HUES64 (cell line): ENCODE data around the gene OGFRL1.
"Not testable (repeated sequence)": the region's sequence is repeated elsewhere in the genome, so short reads cannot be mapped to it uniquely, and the experiment has no call there.

Experiments used
- H3K27ac ChIP-seq: 2 replicates; pipeline ENCODE4 v1.7.0; 2013; ENCODE audit warnings: low read depth, low read length, inconsistent platforms
- H3K27me3 ChIP-seq: 2 replicates; pipeline ENCODE4 v1.6.1; 2013; ENCODE audit warnings: mild to moderate bottlenecking, low read length; ENCODE audit not compliant: insufficient read depth
- H3K36me3 ChIP-seq: 2 replicates; pipeline ENCODE4 v1.6.1; 2013; ENCODE audit warnings: mild to moderate bottlenecking, low read length; ENCODE audit not compliant: insufficient read depth
- H3K4me1 ChIP-seq: 2 replicates; pipeline ENCODE4 v1.6.1; 2013; ENCODE audit warnings: mild to moderate bottlenecking, low read length, moderate library complexity; ENCODE audit not compliant: insufficient read depth
- H3K4me3 ChIP-seq: 2 replicates; pipeline ENCODE4 v1.5.1; 2013; ENCODE audit warnings: mild to moderate bottlenecking, low read length, moderate library complexity
- H3K9ac ChIP-seq: 2 replicates; pipeline ENCODE4 v1.6.1; 2013; ENCODE audit warnings: mild to moderate bottlenecking, low read depth, low read length
- H3K9me3 ChIP-seq: 2 replicates; pipeline ENCODE4 v1.6.1; 2013; ENCODE audit warnings: low read depth, low read length; ENCODE audit not compliant: insufficient read depth
- WGBS: fragments of 150-250, 120-280 bp; methylation state at CpG from one replicate; pipeline ENCODE4 v1.1.7; 2013; ENCODE audit warnings: missing lambda C conversion rate; 5-methylcytosine and 5-hydroxymethylcytosine counted together

The OGFRL1 gene

GRCh38 chr6:71258078-71258866 is 30.3 kb upstream of the OGFRL1 start:
- H3K4me1 ChIP-seq = peaks cover 10% of the 10 kb centered on the region; the same call in 1 of the 2 replicates
- WGBS = 91% methylated on average over 7 of the region's 7 CpGs

GRCh38 chr6:71259888-71260604 is 28.6 kb upstream of the OGFRL1 start:
- 90% methylated on average over 2 of the region's 2 CpGs for WGBS
- Histone ChIP-seq H3K4me1 (0 out of 2 replicates have a peak, but pooled peaks cover 3% of the 10 kb centered on the region), H3K4me3 (no peak overlapping the region), H3K9ac (no peak overlapping the region), H3K9me3 (no peaks in the 10 kb centered on the region), H3K27ac (no peak overlapping the region), H3K27me3 (no peaks in the 10 kb centered on the region), H3K36me3 (no peaks in the 10 kb centered on the region)

More at GRCh38 chr6:71258078-71258866, 30.3 kb upstream of the OGFRL1 start:
- no peaks in the 10 kb centered on the region for H3K9me3 ChIP-seq
- no peaks in the 10 kb centered on the region for H3K27me3 ChIP-seq
- H3K4me3 ChIP-seq = no peak overlapping the region
- H3K27ac ChIP-seq = no peak overlapping the region
- H3K36me3 ChIP-seq = no peaks in the 10 kb centered on the region
- H3K9ac ChIP-seq = no peak overlapping the region

DNA sequence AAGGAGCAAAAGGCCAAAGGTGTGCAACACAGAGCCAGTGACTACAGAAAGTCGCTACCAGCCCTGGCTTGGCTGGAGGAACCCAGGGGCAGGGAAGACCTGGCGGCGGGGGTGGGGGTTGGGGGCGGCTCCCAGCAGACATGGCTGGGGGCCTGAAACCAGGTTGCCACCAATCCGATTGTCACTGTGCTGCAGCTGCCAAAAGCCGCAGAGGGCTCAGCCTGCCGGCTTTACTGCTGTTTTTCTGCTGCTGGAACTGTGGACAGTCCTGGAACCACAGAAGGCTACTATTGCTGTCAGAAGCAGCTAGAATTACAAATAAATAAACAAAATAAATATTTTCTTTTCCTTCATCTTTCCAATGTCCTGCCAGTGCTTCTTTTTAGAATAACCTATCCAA is 25.7 kb upstream of the OGFRL1 start:
- WGBS = 89% methylated on average over 7 of the region's 7 CpGs
- Histone ChIP-seq H3K27ac (no peak overlapping the region), H3K4me1 (0 out of 2 replicates have a peak, but pooled peaks cover 3% of the 10 kb centered on the region), H3K9ac (no peak overlapping the region), H3K9me3 (peaks cover 6% of the 10 kb centered on the region), H3K4me3 (no peak overlapping the region), H3K36me3 (no peaks in the 10 kb centered on the region), H3K27me3 (no peaks in the 10 kb centered on the region)

- H3K4me1 ChIP-seq, H3K4me3 ChIP-seq, H3K27ac ChIP-seq, H3K9ac ChIP-seq, H3K36me3 ChIP-seq, H3K27me3 ChIP-seq: not testable (repeated sequence)
- WGBS = 97% methylated on average over 16 of the region's 24 CpGs
- peaks cover 36% of the 10 kb centered on the region for H3K9me3 ChIP-seq
Measured at GRCh38 chr6:71266392-71266791, 22.2 kb upstream of the OGFRL1 start.

- 90% methylated on average over 2 of the region's 3 CpGs for WGBS
- Histone ChIP-seq H3K4me3 (no peak overlapping the region), H3K9ac (no peak overlapping the region), H3K27ac (no peak overlapping the region), H3K36me3 (no peaks in the 10 kb centered on the region), H3K9me3 (peaks cover 39% of the 10 kb centered on the region), H3K4me1 (no peaks in the 10 kb centered on the region), H3K27me3 (no peaks in the 10 kb centered on the region)
Measured at GRCh38 chr6:71268735-71269437, 19.7 kb upstream of the OGFRL1 start.

GRCh38 chr6:71277926-71278600 is 10.5 kb upstream of the OGFRL1 start:
- Histone ChIP-seq H3K4me3 (no peak overlapping the region), H3K27ac (no peak overlapping the region), H3K9ac (no peak overlapping the region), H3K36me3 (no peaks in the 10 kb centered on the region), H3K27me3 (no peaks in the 10 kb centered on the region), H3K9me3 (no peaks in the 10 kb centered on the region), H3K4me1 (no peaks in the 10 kb centered on the region)
- WGBS = 64% methylated on average over 3 of the region's 3 CpGs

GRCh38 chr6:71279321-71279720 is 9.3 kb upstream of the OGFRL1 start:
- no peaks in the 10 kb centered on the region for H3K9me3 ChIP-seq
- H3K27me3 ChIP-seq = no peaks in the 10 kb centered on the region
- H3K4me3 ChIP-seq = no peak overlapping the region
- H3K4me1 ChIP-seq = no peaks in the 10 kb centered on the region
- no peak overlapping the region for H3K9ac ChIP-seq
- H3K36me3 ChIP-seq = no peaks in the 10 kb centered on the region
- no peak overlapping the region for H3K27ac ChIP-seq
- WGBS = 100% methylated on average over 2 of the region's 2 CpGs

DNA sequence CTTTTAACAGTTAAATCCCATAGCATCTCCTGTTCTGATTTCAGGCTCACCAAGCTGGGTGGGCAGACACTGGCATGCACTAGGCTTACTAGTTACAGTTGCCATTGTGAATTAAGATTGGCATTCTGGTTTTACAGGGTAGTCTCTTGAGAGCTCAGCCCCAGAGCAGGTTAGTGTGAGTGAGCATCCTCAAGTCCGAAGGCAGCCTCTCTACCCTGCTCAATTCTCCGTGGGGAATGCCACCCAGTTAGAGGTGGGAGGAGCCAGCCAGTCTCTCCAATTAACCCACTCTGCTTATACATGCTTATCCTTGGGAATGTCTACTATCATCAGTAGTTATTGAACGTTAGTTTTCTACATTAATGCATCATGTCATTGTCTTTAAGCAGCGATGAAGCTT is 8.9 kb upstream of the OGFRL1 start:
- Histone ChIP-seq H3K27me3 (no peaks in the 10 kb centered on the region), H3K4me3 (no peak overlapping the region), H3K4me1 (no peaks in the 10 kb centered on the region), H3K36me3 (no peaks in the 10 kb centered on the region), H3K9ac (no peak overlapping the region), H3K9me3 (no peaks in the 10 kb centered on the region), H3K27ac (no peak overlapping the region)
- WGBS = 77% methylated on average over 4 of the region's 4 CpGs

- WGBS = 100% methylated on average over 2 of the region's 2 CpGs
- Histone ChIP-seq H3K9me3 (no peaks in the 10 kb centered on the region), H3K36me3 (no peaks in the 10 kb centered on the region), H3K27ac (no peak overlapping the region), H3K27me3 (no peaks in the 10 kb centered on the region), H3K4me3 (no peak overlapping the region), H3K4me1 (no peaks in the 10 kb centered on the region), H3K9ac (no peak overlapping the region)
Measured at GRCh38 chr6:71280701-71281100, 7.9 kb upstream of the OGFRL1 start.

DNA sequence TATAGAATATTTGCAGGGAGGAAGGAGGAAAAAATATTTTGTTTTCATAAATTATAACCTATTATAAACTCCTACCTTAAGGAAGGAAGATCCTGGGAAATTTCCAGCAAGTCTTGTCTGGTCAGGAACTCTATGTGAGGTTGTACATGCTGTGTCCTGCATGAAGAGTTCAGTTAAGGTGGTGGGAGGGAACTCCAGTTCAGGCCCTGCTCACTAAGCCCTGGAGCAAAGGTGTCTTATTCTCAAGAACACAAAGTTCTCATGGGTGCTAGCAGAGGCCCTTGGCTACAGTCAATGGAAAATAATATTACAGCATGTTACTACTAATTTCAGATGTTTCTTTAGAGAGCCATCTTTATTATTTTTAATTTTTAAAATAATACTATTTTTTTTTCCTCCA is 3.8 kb upstream of the OGFRL1 start:
- no peaks in the 10 kb centered on the region for H3K9me3 ChIP-seq
- H3K36me3 ChIP-seq = no peaks in the 10 kb centered on the region
- H3K27me3 ChIP-seq = peaks cover 3% of the 10 kb centered on the region
- no peak overlapping the region for H3K27ac ChIP-seq
- H3K4me1 ChIP-seq = peaks cover 4% of the 10 kb centered on the region; the same call in 1 of the 2 replicates
- no peak overlapping the region for H3K4me3 ChIP-seq
- no peak overlapping the region for H3K9ac ChIP-seq

DNA sequence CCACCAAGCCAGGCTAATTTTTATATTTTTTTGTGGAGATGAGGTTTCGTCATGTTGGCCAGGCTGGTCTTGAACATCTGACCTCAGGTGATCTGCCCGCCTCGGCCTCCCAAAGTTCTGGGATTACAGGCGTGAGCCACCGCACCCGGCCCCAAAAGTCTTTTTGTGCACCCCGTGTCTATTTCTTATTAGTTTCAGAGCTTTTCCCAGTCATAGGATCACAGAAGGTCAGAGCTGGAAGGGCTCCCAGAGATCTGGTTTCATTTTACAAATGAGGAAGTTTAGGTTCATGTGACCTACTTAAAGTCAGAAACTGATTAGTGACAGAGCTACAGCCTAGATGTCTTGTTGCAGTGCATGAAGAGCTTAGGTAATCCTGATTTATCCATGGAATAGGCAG is 1.6 kb upstream of the OGFRL1 start:
- 97% methylated on average over 7 of the region's 7 CpGs for WGBS
- Histone ChIP-seq H3K4me3 (no peak overlapping the region), H3K27ac (no peak overlapping the region)

More for the DNA sequence above, 1.6 kb upstream of the OGFRL1 start:
- H3K27me3 ChIP-seq = peaks cover 9% of the 10 kb centered on the region
- no peak overlapping the region for H3K9ac ChIP-seq
- H3K4me1 ChIP-seq = peaks cover 9% of the 10 kb centered on the region; the same call in 1 of the 2 replicates
- H3K36me3 ChIP-seq = no peaks in the 10 kb centered on the region
- H3K9me3 ChIP-seq = no peaks in the 10 kb centered on the region
